ENCODE measurements around the gene PPP1R18. TPM values are rescaled to one million over a fixed set of nuclear protein-coding genes. Genes with fewer than 3 reads are reported as not detected.
"Not testable (repeated sequence)": the region's sequence is repeated elsewhere in the genome, so short reads cannot be mapped to it uniquely, and the experiment has no call there.

Gene PPP1R18
- total and polyA plus RNA-seq, 4 donors, result 28.2 to 155 (median 66.6) TPM

GRCh38 chr6:30722280-30723112, 36.1 kb upstream of the PPP1R18 start:
- Histone ChIP-seq H3K9ac (ENCODE audit: insufficient read depth in 1 of 2, low read length in 2 of 2) (peak overlapping the region in 1 of 2 donors; percentile 47), H3K4me3 (peak overlapping the region; percentile 22), H3K27ac (ENCODE audit: low read depth in 1 of 2, low read length in 1 of 2) (peak overlapping the region; percentile 88 to 94), H3K27me3 (ENCODE audit: control insufficient read depth in 3 of 3, insufficient read depth in 3 of 3, low read length in 2 of 3) (no peaks in the 10 kb centered on the region), H3K4me1 (ENCODE audit: control insufficient read depth in 5 of 5, insufficient read depth in 5 of 5, low read length in 5 of 5) (peaks cover 4 to 36% (median 7%) of the 10 kb centered on the region in 5 donors), H3K36me3 (ENCODE audit: control insufficient read depth in 4 of 4, insufficient read depth in 4 of 4, low read length in 4 of 4) (peaks cover 6 to 48% (median 32%) of the 10 kb centered on the region in 4 donors), H3K9me3 (ENCODE audit: control insufficient read depth in 4 of 4, insufficient read depth in 3 of 4, low read length in 3 of 4) (no peaks in the 10 kb centered on the region)
- TF ChIP-seq, protein P1, sequence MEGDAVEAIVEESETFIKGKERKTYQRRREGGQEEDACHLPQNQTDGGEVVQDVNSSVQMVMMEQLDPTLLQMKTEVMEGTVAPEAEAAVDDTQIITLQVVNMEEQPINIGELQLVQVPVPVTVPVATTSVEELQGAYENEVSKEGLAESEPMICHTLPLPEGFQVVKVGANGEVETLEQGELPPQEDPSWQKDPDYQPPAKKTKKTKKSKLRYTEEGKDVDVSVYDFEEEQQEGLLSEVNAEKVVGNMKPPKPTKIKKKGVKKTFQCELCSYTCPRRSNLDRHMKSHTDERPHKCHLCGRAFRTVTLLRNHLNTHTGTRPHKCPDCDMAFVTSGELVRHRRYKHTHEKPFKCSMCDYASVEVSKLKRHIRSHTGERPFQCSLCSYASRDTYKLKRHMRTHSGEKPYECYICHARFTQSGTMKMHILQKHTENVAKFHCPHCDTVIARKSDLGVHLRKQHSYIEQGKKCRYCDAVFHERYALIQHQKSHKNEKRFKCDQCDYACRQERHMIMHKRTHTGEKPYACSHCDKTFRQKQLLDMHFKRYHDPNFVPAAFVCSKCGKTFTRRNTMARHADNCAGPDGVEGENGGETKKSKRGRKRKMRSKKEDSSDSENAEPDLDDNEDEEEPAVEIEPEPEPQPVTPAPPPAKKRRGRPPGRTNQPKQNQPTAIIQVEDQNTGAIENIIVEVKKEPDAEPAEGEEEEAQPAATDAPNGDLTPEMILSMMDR (IDR thresholded peaks at IDR 0.05; ENCODE audit: control extremely low read depth, extremely low read depth), result peak; percentile 97
- DNase-seq (peak; percentile 84 to 87 (median 87)), ATAC-seq (ENCODE audit: insufficient read depth, low FRiP score) (no peak)
- WGBS, 2 donors, result 15 to 19% methylated on average over 27 of the region's 27 CpGs

- 8 to 9% methylated on average over 10 of the region's 10 CpGs for WGBS, 2 donors
- Histone ChIP-seq H3K27ac (ENCODE audit: low read depth in 1 of 2, low read length in 1 of 2) (peak overlapping the region; percentile 88 to 94), H3K9ac (ENCODE audit: insufficient read depth in 1 of 2, low read length in 2 of 2) (peak overlapping the region in 1 of 2 donors; percentile 62), H3K4me1 (ENCODE audit: control insufficient read depth in 5 of 5, insufficient read depth in 5 of 5, low read length in 5 of 5) (peaks cover 4 to 36% (median 7%) of the 10 kb centered on the region in 5 donors), H3K36me3 (ENCODE audit: control insufficient read depth in 4 of 4, insufficient read depth in 4 of 4, low read length in 4 of 4) (peaks cover 6 to 48% (median 31%) of the 10 kb centered on the region in 4 donors), H3K4me3 (peak overlapping the region; percentile 54)
- DNase-seq; H3K27me3 ChIP-seq (ENCODE audit: control insufficient read depth in 3 of 3, insufficient read depth in 3 of 3, low read length in 2 of 3); H3K9me3 ChIP-seq (ENCODE audit: control insufficient read depth in 4 of 4, insufficient read depth in 3 of 4, low read length in 3 of 4); ATAC-seq (ENCODE audit: insufficient read depth, low FRiP score): not testable (repeated sequence)
Measured at GRCh38 chr6:30722025-30722279, 35.5 kb upstream of the PPP1R18 start.

GRCh38 chr6:30721198-30722024, 35.0 kb upstream of the PPP1R18 start:
- TF ChIP-seq, protein P1 (IDR thresholded peaks at IDR 0.05; ENCODE audit: control extremely low read depth, extremely low read depth), result no peak
- Histone ChIP-seq H3K4me1 (ENCODE audit: control insufficient read depth in 5 of 5, insufficient read depth in 5 of 5, low read length in 5 of 5) (peaks cover 4 to 42% (median 9%) of the 10 kb centered on the region in 5 donors), H3K36me3 (ENCODE audit: control insufficient read depth in 4 of 4, insufficient read depth in 4 of 4, low read length in 4 of 4) (peaks cover 6 to 48% (median 29%) of the 10 kb centered on the region in 4 donors), H3K4me3 (peak overlapping the region; percentile 58), H3K9me3 (ENCODE audit: control insufficient read depth in 4 of 4, insufficient read depth in 3 of 4, low read length in 3 of 4) (no peaks in the 10 kb centered on the region), H3K27me3 (ENCODE audit: control insufficient read depth in 3 of 3, insufficient read depth in 3 of 3, low read length in 2 of 3) (no peaks in the 10 kb centered on the region), H3K27ac (ENCODE audit: low read depth in 1 of 2, low read length in 1 of 2) (peak overlapping the region; percentile 94 to 95), H3K9ac (ENCODE audit: insufficient read depth in 1 of 2, low read length in 2 of 2) (peak overlapping the region; percentile 99)
- peak; percentile 74 for ATAC-seq (ENCODE audit: insufficient read depth, low FRiP score)
- 1% methylated on average over 63 to 71 of the region's 71 CpGs for WGBS, 2 donors
- peak; percentile 94 to 97 (median 94) for DNase-seq

DNA sequence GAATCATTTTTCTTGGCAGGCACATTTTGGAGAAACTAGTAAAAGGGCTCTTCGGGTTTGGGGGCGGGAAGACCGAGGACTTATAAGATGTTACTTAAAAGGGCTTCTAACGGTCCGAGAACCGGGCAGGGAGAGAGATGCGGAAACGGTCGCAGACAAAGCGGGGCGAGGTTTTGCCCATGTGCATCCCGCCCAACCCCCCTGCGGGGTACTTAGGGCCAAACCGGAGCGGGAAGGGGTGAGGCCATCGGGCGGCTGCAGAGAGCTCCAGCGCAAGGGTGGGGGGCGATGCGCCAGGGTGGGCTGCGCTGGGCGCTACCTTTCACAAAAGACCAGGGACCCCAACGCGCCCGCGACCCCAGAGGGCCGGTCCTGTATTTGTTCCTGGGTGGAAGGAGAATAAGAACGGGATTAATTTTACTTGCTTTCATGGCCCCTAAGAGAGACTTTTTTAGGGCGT, 34.3 kb upstream of the PPP1R18 start:
- ATAC-seq (ENCODE audit: insufficient read depth, low FRiP score), result no peak
- Histone ChIP-seq H3K36me3 (ENCODE audit: control insufficient read depth in 4 of 4, insufficient read depth in 4 of 4, low read length in 4 of 4) (peaks cover 6 to 44% (median 24%) of the 10 kb centered on the region in 4 donors), H3K27me3 (ENCODE audit: control insufficient read depth in 3 of 3, insufficient read depth in 3 of 3, low read length in 2 of 3) (no peaks in the 10 kb centered on the region), H3K4me1 (ENCODE audit: control insufficient read depth in 5 of 5, insufficient read depth in 5 of 5, low read length in 5 of 5) (peaks cover 4 to 45% (median 9%) of the 10 kb centered on the region in 5 donors), H3K9me3 (ENCODE audit: control insufficient read depth in 4 of 4, insufficient read depth in 3 of 4, low read length in 3 of 4) (no peaks in the 10 kb centered on the region), H3K4me3 (peak overlapping the region; percentile 58), H3K9ac (ENCODE audit: insufficient read depth in 1 of 2, low read length in 2 of 2) (peak overlapping the region; percentile 99), H3K27ac (ENCODE audit: low read depth in 1 of 2, low read length in 1 of 2) (peak overlapping the region; percentile 94 to 95)
- TF ChIP-seq, protein P1 (IDR thresholded peaks at IDR 0.05; ENCODE audit: control extremely low read depth, extremely low read depth), result no peak
- peak; percentile 80 to 82 (median 81) for DNase-seq
- WGBS, 2 donors, result 0 to 1% methylated on average over 29 of the region's 29 CpGs

Data from lung (tissue), 12 donors.